Psoas muscle (tissue), 8 donors: Measurements from ENCODE around the gene WDR17. TPM values are rescaled to one million over a fixed set of nuclear protein-coding genes. Genes with fewer than 3 reads are reported as not detected.
A peak's percentile ranks its signal among the peaks of the same experiment; 100 is the strongest.

ENCODE experiments used
- ATAC-seq, 4 donors: fragments of 200-7000 bp; cut with Tn5 transposase; one replicate each; pipeline ENCODE4 v1.9.1; 2020; ENCODE audit warnings: moderate library complexity in 3 of 4, mild to moderate bottlenecking in 2 of 4
- DNase-seq, 2 donors: peaks; one replicate each; pipeline ENCODE4 v3.0.0-alpha.2; 2020
- H3K27ac ChIP-seq: fragments of 200-600 bp; one replicate; pipeline ENCODE4 v1.8.0; 2022
- H3K27me3 ChIP-seq, 3 donors: fragments of 200-600 bp in 1 of 3; one replicate each; pipeline versions ENCODE4 v1.6.1 to v1.8.0; 2013 to 2022; ENCODE audit warnings: low read length in 2 of 3, mild to moderate bottlenecking in 2 of 3, moderate library complexity in 1 of 3; ENCODE audit not compliant: insufficient read depth in 3 of 3
- H3K36me3 ChIP-seq, 2 donors: fragments of 200-600 bp in 1 of 2; one replicate each; pipeline versions ENCODE4 v1.6.1 to v1.8.0; 2013 to 2022; ENCODE audit warnings: low read depth in 1 of 2, mild to moderate bottlenecking in 1 of 2, moderate library complexity in 1 of 2; ENCODE audit not compliant: insufficient read depth in 1 of 2
- H3K4me1 ChIP-seq: fragments of 200-600 bp; one replicate; pipeline ENCODE4 v1.8.0; 2022
- H3K4me3 ChIP-seq: fragments of 200-600 bp; one replicate; pipeline ENCODE4 v1.8.0; 2022; ENCODE audit warnings: mild to moderate bottlenecking
- H3K9me3 ChIP-seq: fragments of 200-600 bp; one replicate; pipeline ENCODE4 v1.8.0; 2022
- CTCF ChIP-seq: fragments of 200-600 bp; IDR thresholded peaks from one replicate; pipeline ENCODE4 v1.8.0; 2022; ENCODE audit warnings: antibody characterized with exemption
- WGBS, 3 donors: extraction: QIAGEN DNeasy Blood & Tissue Kit; methylation state at CpG; one replicate each; pipeline versions ENCODE4 v1.1.6 to v1.1.7; 2013; 5-methylcytosine and 5-hydroxymethylcytosine counted together
- intact Hi-C, 2 donors: fragments of 100-400 bp; cut with DNase I; formaldehyde crosslinking; loops; one replicate each; pipeline versions ENCODE4 v1.11.0 to v1.14.2; 2022
- polyA plus RNA-seq, 3 donors: library from polyadenylated mRNA; stranded (reverse); fragments of 200-250 nt; gene quantifications; one replicate each; pipeline ENCODE4 v1.2.3, GENCODE V29; 2013
- total RNA-seq, 4 donors: library from RNA; stranded (reverse); fragmentation: NEBNext Ultra II Directional in 2 of 4; extraction: Animal tissue kit (Norgen Biotek cat#: 25700) in 2 of 4; gene quantifications; one replicate each; pipeline versions ENCODE4 v1.2.1 to v1.2.4, GENCODE V29; 2021 to 2023
- donor health status: healthy with polysubstance abuse.
- donor health status: DM: no; HTN: no; CAD: no; lungs with moderate emphysema.
- donor health status: Bipolar disorder and iron deficiency.
- donor health status: healthy.
- donor health status: DM: yes; HTN: yes; CAD: no.
- donor health status: DM: no; HTN: no; CAD: no.
- donor health status: DM: no; HTN: no; CAD: no.
- donor health status: DM: yes; HTN: yes; CAD: no.

Gene WDR17
- total and polyA plus RNA-seq, 7 donors, result 0.08 to 0.75 (median 0.46) TPM

- H3K36me3 ChIP-seq, result peaks cover 3 to 85% of the 10 kb centered on the region in 2 donors
- H3K27ac ChIP-seq, result peak overlapping the region; percentile 95
- ATAC-seq (peak in 1 of 4 donors; percentile 22), DNase-seq (no peak)
- peaks cover 30% of the 10 kb centered on the region for H3K4me1 ChIP-seq
- 20 to 67% (median 27%) methylated on average over 2 of the region's 2 CpGs for WGBS, 3 donors
- intact Hi-C loops, result loop anchor here in 1 of 2 donors (5.0 kb wide), 1 partner anchor 39 kb away; no protein-coding TSS in a partner anchor
- no peaks in the 10 kb centered on the region for H3K27me3 ChIP-seq
- TF ChIP-seq CTCF, result no peak
- no peaks in the 10 kb centered on the region for H3K9me3 ChIP-seq
- no peak overlapping the region for H3K4me3 ChIP-seq
Observed at GRCh38 chr4:176223561-176223960, 157.9 kb downstream of the WDR17 start.

GRCh38 chr4:176226736-176227135, 161.1 kb downstream of the WDR17 start:
- H3K27ac ChIP-seq, result peak overlapping the region; percentile 95
- no peak overlapping the region for H3K4me3 ChIP-seq
- ATAC-seq (peak; percentile 29 to 53 (median 40)), DNase-seq (no peak)
- H3K4me1 ChIP-seq, result peaks cover 56% of the 10 kb centered on the region
- no peak for TF ChIP-seq CTCF
- peaks cover 3 to 75% of the 10 kb centered on the region in 2 donors for H3K36me3 ChIP-seq
- intact Hi-C loops, result no loop called here
- 32 to 89% (median 51%) methylated on average over 5 of the region's 5 CpGs for WGBS, 3 donors
- H3K9me3 ChIP-seq, result no peaks in the 10 kb centered on the region
- H3K27me3 ChIP-seq, result no peaks in the 10 kb centered on the region

- H3K27me3 ChIP-seq, result no peaks in the 10 kb centered on the region
- WGBS, 3 donors, result 14 to 21% (median 15%) methylated on average over 4 of the region's 4 CpGs
- H3K4me1 ChIP-seq, result peaks cover 69% of the 10 kb centered on the region
- H3K36me3 ChIP-seq, result peaks cover under 1 to 56% of the 10 kb centered on the region in 2 donors
- ATAC-seq (peak; percentile 2 to 56 (median 25)), DNase-seq (no peak)
- H3K27ac ChIP-seq, result peak overlapping the region; percentile 95
- intact Hi-C loops, result loop anchor here in 1 of 2 donors (5.0 kb wide), 2 partner anchors 37 to 38 kb away; partner anchors contain the start of gene ASB5
- no peaks in the 10 kb centered on the region for H3K9me3 ChIP-seq
- H3K4me3 ChIP-seq, result peak overlapping the region; percentile 48
- no peak for TF ChIP-seq CTCF
Observed at GRCh38 chr4:176229645-176230044, 164.0 kb downstream of the WDR17 start.

Other genes with a start within 250 kb of the WDR17 start
- 1 to 10 TPM in 2 of 4 donors, under 1 TPM in 2; 0.38 to 1.7 (median 0.74) TPM for gene SPATA4, start 129.7 kb downstream of the WDR17 start, total RNA-seq
- 1 to 10 TPM in 1 of 3 donors, under 1 TPM in 2; 0.08 to 1.2 (median 0.75) TPM for gene SPATA4, start 129.7 kb downstream of the WDR17 start, polyA plus RNA-seq
- 100 to 1,000 TPM; 247 to 661 (median 465) TPM for gene ASB5, start 203.4 kb downstream of the WDR17 start, total RNA-seq
- gene ASB5, start 203.4 kb downstream of the WDR17 start, polyA plus RNA-seq, result 1,000 to 10,000 TPM in 1 of 3 donors, 100 to 1,000 TPM in 2; 456 to 1,213 (median 601) TPM